Measurements from ENCODE around the gene TDP2.

Gene TDP2, protein sequence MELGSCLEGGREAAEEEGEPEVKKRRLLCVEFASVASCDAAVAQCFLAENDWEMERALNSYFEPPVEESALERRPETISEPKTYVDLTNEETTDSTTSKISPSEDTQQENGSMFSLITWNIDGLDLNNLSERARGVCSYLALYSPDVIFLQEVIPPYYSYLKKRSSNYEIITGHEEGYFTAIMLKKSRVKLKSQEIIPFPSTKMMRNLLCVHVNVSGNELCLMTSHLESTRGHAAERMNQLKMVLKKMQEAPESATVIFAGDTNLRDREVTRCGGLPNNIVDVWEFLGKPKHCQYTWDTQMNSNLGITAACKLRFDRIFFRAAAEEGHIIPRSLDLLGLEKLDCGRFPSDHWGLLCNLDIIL

GRCh38 chr6:24666641-24667377 is at the start of gene TDP2, which contains the start of gene ACOT13:
Gene TDP2, minus strand, starts transcription at chr6:24666899. Its CDS starts 37 bp downstream, at chr6:24666862.
Gene ACOT13, plus strand, starts transcription at chr6:24667077. Its CDS starts 187 bp downstream, at chr6:24667264.
- peak; percentile 20; the same call in 1 of the 2 replicates for TF ChIP-seq GATA2 (IDR thresholded peaks at IDR 0.05; ENCODE audit: low read depth, low read length)
- TF ChIP-seq GATA3 (IDR thresholded peaks at IDR 0.05; ENCODE audit: low read depth, low read length) = no peak

GRCh38 chr6:24710519-24711303 is 44.0 kb upstream of the TDP2 start:
- TF ChIP-seq GATA2 (IDR thresholded peaks at IDR 0.05; ENCODE audit: low read depth, low read length) = no peak
- TF ChIP-seq GATA3 (IDR thresholded peaks at IDR 0.05; ENCODE audit: low read depth, low read length) = no peak

GRCh38 chr6:24709014-24709711 is 42.5 kb upstream of the TDP2 start:
- no peak for TF ChIP-seq GATA3 (IDR thresholded peaks at IDR 0.05; ENCODE audit: low read depth, low read length)

GRCh38 chr6:24708612-24709011 is 41.9 kb upstream of the TDP2 start:
- TF ChIP-seq GATA3 (IDR thresholded peaks at IDR 0.05; ENCODE audit: low read depth, low read length) (no peak), GATA2 (IDR thresholded peaks at IDR 0.05; ENCODE audit: low read depth, low read length) (no peak)

- no peak for TF ChIP-seq GATA2 (IDR thresholded peaks at IDR 0.05; ENCODE audit: low read depth, low read length)
- TF ChIP-seq GATA3 (IDR thresholded peaks at IDR 0.05; ENCODE audit: low read depth, low read length) = no peak
Observed at GRCh38 chr6:24704468-24704867, 37.8 kb upstream of the TDP2 start.

GRCh38 chr6:24702720-24703282 is 36.1 kb upstream of the TDP2 start:
- no peak for TF ChIP-seq GATA2 (IDR thresholded peaks at IDR 0.05; ENCODE audit: low read depth, low read length)
- no peak for TF ChIP-seq GATA3 (IDR thresholded peaks at IDR 0.05; ENCODE audit: low read depth, low read length)

GRCh38 chr6:24699521-24700359 is 33.0 kb upstream of the TDP2 start:
- no peak for TF ChIP-seq GATA2 (IDR thresholded peaks at IDR 0.05; ENCODE audit: low read depth, low read length)
- TF ChIP-seq GATA3 (IDR thresholded peaks at IDR 0.05; ENCODE audit: low read depth, low read length) = no peak

DNA sequence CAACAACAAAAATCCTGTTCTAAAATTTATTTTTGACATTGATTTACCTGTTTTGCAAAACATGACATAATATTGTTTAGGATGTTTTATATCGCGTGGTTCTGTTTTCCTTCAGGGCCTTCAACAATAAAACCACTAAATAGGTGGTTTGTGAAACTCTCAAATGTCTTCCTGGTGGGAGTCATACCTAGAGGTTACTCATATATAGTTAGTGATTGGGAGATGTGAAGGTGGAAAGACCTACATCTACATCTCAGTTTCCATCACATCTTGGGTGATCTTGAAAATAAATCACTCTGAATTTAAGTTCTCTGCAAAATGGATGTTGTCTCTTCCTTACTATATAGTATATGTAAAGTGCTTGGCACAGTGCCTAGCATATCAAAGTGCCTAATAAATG is 29.4 kb upstream of the TDP2 start:
- TF ChIP-seq GATA3 (IDR thresholded peaks at IDR 0.05; ENCODE audit: low read depth, low read length) (no peak), GATA2 (IDR thresholded peaks at IDR 0.05; ENCODE audit: low read depth, low read length) (no peak)

DNA sequence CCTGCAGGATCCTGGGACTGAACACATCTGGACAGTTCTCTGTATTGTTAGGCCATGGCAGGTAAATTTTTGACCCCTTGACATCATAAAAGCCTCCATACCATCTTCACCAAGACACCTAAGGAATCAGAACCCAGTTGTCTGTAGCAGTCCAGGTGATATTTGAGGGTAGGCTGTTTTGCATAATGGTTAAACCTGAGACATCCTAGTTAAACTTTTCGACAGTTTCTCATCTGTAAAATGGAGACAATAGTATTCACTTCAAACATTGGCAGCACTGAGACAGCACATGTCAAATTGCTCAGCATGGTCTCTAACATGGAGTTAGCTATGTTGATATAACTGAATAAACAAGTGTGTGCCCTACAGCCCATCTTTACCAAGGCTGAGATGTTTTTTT is 27.5 kb upstream of the TDP2 start:
- TF ChIP-seq GATA2 (IDR thresholded peaks at IDR 0.05; ENCODE audit: low read depth, low read length) = no peak
- TF ChIP-seq GATA3 (IDR thresholded peaks at IDR 0.05; ENCODE audit: low read depth, low read length) = no peak

GRCh38 chr6:24692848-24693592 is 26.3 kb upstream of the TDP2 start:
- TF ChIP-seq GATA2 (IDR thresholded peaks at IDR 0.05; ENCODE audit: low read depth, low read length) = no peak
- TF ChIP-seq GATA3 (IDR thresholded peaks at IDR 0.05; ENCODE audit: low read depth, low read length) = no peak

- TF ChIP-seq GATA2 (IDR thresholded peaks at IDR 0.05; ENCODE audit: low read depth, low read length) = no peak
- no peak for TF ChIP-seq GATA3 (IDR thresholded peaks at IDR 0.05; ENCODE audit: low read depth, low read length)
Observed at GRCh38 chr6:24692415-24692814, 25.7 kb upstream of the TDP2 start.

- TF ChIP-seq GATA3 (IDR thresholded peaks at IDR 0.05; ENCODE audit: low read depth, low read length) (no peak), GATA2 (IDR thresholded peaks at IDR 0.05; ENCODE audit: low read depth, low read length) (no peak)
Observed at GRCh38 chr6:24692003-24692402, 25.3 kb upstream of the TDP2 start.
